Mesothelial cell of epicardium (in vitro differentiated cells): Measurements from ENCODE around the gene CACNG7. TPM values are rescaled to one million over a fixed set of nuclear protein-coding genes. Genes with fewer than 3 reads are reported as not detected.

ENCODE experiments used
- DNase-seq, 2 experiments: peaks; one replicate each; pipeline ENCODE4 v3.0.0; 2021; ENCODE audit warnings: low spot score in 2 of 2; ENCODE audit not compliant: unreplicated experiment in 2 of 2
- H3K27ac Mint-ChIP-seq: 2 replicates; pipeline ENCODE4 v1.8.0; 2021; ENCODE audit warnings: mixed read lengths
- H3K27me3 Mint-ChIP-seq: 2 replicates; pipeline ENCODE4 v1.8.0; 2021; ENCODE audit warnings: low read depth, mixed read lengths
- H3K36me3 Mint-ChIP-seq: 2 replicates; pipeline ENCODE4 v1.8.0; 2021; ENCODE audit warnings: mixed read lengths
- H3K4me1 Mint-ChIP-seq: 2 replicates; pipeline ENCODE4 v1.8.0; 2021; ENCODE audit warnings: mixed read lengths
- H3K4me3 Mint-ChIP-seq: 2 replicates; pipeline ENCODE4 v1.8.0; 2021; ENCODE audit warnings: mild to moderate bottlenecking, moderate library complexity, mixed read lengths
- H3K9me3 Mint-ChIP-seq: 2 replicates; pipeline ENCODE4 v1.8.0; 2021; ENCODE audit warnings: mixed read lengths
- total RNA-seq: library from RNA; stranded (reverse); gene quantifications from 3 replicates; pipeline ENCODE4 v1.2.1, GENCODE V29; 2021
- TF ChIP-seq, protein P1 (sequence below): fragments of 200-600 bp; sonication (generic); IDR thresholded peaks from one replicate; pipeline ENCODE4 v1.5.0; 2021; ENCODE audit warnings: antibody characterized with exemption; ENCODE audit not compliant: unreplicated experiment

The CACNG7 gene
- total RNA-seq, 1 donor from 2014 or later, result 0.76 TPM

DNA sequence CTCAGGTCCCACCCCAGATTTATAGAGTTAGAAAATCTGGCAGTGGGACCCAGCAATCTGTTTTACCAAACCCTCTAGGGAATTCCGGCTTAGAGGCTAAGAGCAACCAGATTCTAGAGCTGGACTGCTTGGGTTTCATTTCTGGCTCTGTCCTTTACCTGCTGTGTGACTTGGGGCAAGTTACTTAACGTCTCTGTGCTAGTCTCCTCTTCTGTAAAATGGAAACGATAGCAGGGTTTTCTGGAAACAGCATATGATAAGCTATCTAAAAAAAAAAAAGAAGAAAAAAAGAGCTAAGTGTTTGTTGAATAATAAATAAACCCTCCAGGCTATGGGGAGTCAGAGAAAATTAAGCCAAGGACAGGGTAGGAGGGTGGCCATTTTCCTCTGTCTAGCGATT, 11.6 kb upstream of the CACNG7 start:
- no peak overlapping the region for H3K4me3 Mint-ChIP-seq

DNA sequence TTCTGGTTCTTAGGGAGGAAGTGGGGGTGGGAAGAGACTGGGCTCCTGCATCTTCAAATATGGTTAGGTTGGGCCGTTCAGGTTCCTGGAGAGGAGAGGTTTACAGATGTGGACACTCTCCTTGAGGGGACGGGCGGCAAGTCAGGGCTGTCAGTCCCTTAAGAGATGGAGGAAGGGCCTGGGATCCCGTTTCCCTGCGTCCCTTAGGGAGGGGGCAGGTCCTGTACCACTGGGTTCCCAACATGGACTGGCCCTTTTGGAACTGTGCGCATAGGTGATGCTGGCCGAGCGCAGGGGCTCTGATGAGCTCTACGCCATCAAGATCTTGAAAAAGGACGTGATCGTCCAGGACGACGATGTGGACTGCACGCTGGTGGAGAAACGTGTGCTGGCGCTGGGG, 10.9 kb upstream of the CACNG7 start:
- H3K36me3 Mint-ChIP-seq, result no peaks in the 10 kb centered on the region
- peaks cover 58% of the 10 kb centered on the region for H3K27me3 Mint-ChIP-seq
- no peak for DNase-seq
- TF ChIP-seq, protein P1, sequence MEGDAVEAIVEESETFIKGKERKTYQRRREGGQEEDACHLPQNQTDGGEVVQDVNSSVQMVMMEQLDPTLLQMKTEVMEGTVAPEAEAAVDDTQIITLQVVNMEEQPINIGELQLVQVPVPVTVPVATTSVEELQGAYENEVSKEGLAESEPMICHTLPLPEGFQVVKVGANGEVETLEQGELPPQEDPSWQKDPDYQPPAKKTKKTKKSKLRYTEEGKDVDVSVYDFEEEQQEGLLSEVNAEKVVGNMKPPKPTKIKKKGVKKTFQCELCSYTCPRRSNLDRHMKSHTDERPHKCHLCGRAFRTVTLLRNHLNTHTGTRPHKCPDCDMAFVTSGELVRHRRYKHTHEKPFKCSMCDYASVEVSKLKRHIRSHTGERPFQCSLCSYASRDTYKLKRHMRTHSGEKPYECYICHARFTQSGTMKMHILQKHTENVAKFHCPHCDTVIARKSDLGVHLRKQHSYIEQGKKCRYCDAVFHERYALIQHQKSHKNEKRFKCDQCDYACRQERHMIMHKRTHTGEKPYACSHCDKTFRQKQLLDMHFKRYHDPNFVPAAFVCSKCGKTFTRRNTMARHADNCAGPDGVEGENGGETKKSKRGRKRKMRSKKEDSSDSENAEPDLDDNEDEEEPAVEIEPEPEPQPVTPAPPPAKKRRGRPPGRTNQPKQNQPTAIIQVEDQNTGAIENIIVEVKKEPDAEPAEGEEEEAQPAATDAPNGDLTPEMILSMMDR, result no peak
- H3K27ac Mint-ChIP-seq, result no peak overlapping the region
- peaks cover 3% of the 10 kb centered on the region for H3K4me1 Mint-ChIP-seq
- no peaks in the 10 kb centered on the region for H3K9me3 Mint-ChIP-seq
- no peak overlapping the region for H3K4me3 Mint-ChIP-seq

More for the DNA sequence above, 11.6 kb upstream of the CACNG7 start:
- Mint-ChIP-seq H3K27ac (no peak overlapping the region), H3K4me1 (peaks cover 3% of the 10 kb centered on the region), H3K36me3 (no peaks in the 10 kb centered on the region), H3K9me3 (no peaks in the 10 kb centered on the region), H3K27me3 (peaks cover 60% of the 10 kb centered on the region)
- no peak for DNase-seq
- TF ChIP-seq, protein P1, result no peak

DNA sequence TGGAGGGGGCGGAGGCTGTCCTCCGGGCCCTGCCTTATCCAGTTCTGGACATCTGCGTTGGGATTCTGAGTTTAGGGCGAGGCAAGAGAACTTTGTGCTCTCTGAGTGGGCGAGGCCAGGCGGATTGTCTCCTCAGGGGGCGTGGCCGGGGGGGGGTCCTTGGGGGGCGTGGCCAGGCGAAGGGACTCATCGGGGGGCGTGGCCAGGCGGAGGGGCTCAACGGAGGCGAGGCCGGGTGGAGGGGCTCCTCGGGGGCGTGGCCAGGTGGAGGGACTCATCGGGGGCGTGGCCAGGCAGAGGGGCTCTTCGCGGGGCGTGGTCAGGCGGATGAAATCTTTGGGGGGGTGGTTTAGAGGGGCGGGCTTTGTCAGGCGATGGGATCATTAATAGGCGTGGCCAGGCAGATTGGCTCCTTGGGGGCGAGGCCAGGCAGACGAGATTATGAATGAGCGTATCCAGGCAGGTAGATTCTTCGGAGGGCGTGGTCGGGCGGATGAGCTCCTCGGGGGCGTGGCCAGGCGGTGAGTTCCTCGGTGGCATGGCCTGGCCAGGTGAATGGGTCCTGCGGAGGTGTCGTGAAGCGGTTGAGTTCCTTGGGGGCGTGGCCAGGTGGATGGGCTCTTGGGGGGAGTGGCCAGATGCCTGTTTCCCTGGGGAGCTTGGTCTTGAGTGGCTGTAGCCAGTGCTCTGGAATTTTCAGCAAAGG, 10.3 kb upstream of the CACNG7 start:
- Mint-ChIP-seq H3K27ac (no peak overlapping the region), H3K9me3 (no peaks in the 10 kb centered on the region), H3K27me3 (peaks cover 60% of the 10 kb centered on the region), H3K36me3 (no peaks in the 10 kb centered on the region), H3K4me1 (peaks cover 3% of the 10 kb centered on the region), H3K4me3 (no peak overlapping the region)
- TF ChIP-seq, protein P1, result no peak
- DNase-seq, result no peak

DNA sequence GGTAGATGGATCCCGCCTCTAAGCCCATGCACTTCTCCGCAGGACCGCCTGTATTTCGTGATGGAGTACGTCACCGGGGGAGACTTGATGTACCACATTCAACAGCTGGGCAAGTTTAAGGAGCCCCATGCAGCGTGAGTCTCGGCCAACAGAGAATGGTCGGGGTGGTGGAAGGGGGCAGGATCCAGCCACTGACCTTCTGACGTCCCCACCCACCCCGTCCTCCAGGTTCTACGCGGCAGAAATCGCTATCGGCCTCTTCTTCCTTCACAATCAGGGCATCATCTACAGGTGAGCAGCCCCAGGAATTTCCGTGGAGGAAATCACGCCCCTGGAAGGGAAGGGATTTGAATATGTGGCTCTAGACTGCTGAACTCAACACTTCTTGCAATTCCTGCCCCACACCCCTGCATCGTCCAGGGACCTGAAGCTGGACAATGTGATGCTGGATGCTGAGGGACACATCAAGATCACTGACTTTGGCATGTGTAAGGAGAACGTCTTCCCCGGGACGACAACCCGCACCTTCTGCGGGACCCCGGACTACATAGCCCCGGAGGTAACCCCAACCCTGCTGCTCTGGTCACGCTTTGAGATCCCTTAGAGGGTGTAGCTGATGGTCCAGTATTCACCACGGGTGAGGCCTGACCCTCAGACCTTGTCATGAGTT, 8.8 kb upstream of the CACNG7 start:
- Mint-ChIP-seq H3K27me3 (peaks cover 67% of the 10 kb centered on the region), H3K4me1 (peaks cover 3% of the 10 kb centered on the region), H3K4me3 (no peak overlapping the region), H3K36me3 (no peaks in the 10 kb centered on the region), H3K27ac (no peak overlapping the region), H3K9me3 (no peaks in the 10 kb centered on the region)
- TF ChIP-seq, protein P1, result no peak
- no peak for DNase-seq

DNA sequence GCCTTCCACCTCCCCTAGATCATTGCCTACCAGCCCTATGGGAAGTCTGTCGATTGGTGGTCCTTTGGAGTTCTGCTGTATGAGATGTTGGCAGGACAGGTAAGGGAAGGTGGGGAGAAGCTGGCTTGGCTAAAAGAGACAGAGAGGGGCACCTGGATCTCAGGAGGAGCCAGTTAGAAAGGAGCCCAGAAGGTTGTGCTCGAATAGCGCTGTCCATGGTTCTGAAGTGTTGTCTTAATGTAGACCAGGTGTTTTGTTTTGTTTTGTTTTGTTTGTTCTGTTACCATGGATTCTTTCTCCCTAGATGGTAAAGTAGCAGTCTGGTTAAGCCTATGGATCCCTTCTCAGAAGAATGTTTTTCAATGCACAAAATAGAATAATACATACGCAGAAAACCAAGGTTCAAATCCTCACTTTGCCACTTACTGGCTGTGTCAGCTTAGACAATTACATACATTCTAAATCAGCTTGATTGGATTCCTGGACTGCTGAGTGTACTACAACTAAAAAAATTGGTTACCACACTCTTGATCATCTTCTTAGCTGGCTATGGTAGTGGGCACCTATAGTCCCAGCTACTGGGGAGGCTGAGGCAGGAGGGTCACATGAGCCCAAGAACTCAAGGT, 5.9 kb upstream of the CACNG7 start:
- H3K27ac Mint-ChIP-seq, result peak overlapping the region; percentile 72
- H3K36me3 Mint-ChIP-seq, result no peaks in the 10 kb centered on the region
- H3K9me3 Mint-ChIP-seq, result no peaks in the 10 kb centered on the region
- H3K4me1 Mint-ChIP-seq, result peaks cover 10% of the 10 kb centered on the region
- H3K4me3 Mint-ChIP-seq, result no peak overlapping the region
- TF ChIP-seq, protein P1, result no peak
- peak in 1 of 2 experiments; percentile 57 for DNase-seq
- peaks cover 73% of the 10 kb centered on the region for H3K27me3 Mint-ChIP-seq
